ENCODE results near the gene NID2. TPM values are rescaled to one million over a fixed set of nuclear protein-coding genes. Genes with fewer than 3 reads are reported as not detected.
A peak's percentile ranks its signal among the peaks of the same experiment; 100 is the strongest.

Gene NID2
- total RNA-seq, 2 experiments from 2014 or later: 0.30 to 0.33 TPM

- POLR2A ChIA-PET: no interaction called here
- DNase-seq: no peak
- no peaks in the 10 kb centered on the region for H3K4me1 Mint-ChIP-seq
- no peak overlapping the region for H3K27ac Mint-ChIP-seq
- no peak overlapping the region for H3K4me3 Mint-ChIP-seq
- CTCF ChIA-PET: no interaction called here
- peaks cover 48% of the 10 kb centered on the region for H3K36me3 Mint-ChIP-seq (ENCODE audit: low read depth)
- no peaks in the 10 kb centered on the region for H3K27me3 Mint-ChIP-seq
- H3K9me3 Mint-ChIP-seq: no peaks in the 10 kb centered on the region
Observed at GRCh38 chr14:52010173-52010693, 58.6 kb downstream of the NID2 start.

GRCh38 chr14:52008136-52008535, 60.7 kb downstream of the NID2 start:
- POLR2A ChIA-PET: no interaction called here
- DNase-seq: no peak
- CTCF ChIA-PET: no interaction called here
- Mint-ChIP-seq H3K36me3 (ENCODE audit: low read depth) (peaks cover 63% of the 10 kb centered on the region), H3K9me3 (no peaks in the 10 kb centered on the region), H3K4me3 (no peak overlapping the region), H3K4me1 (no peaks in the 10 kb centered on the region), H3K27me3 (no peaks in the 10 kb centered on the region), H3K27ac (no peak overlapping the region)

- H3K4me3 Mint-ChIP-seq: no peak overlapping the region
- DNase-seq: no peak
- CTCF ChIA-PET: interaction anchor here (0.7 kb wide), 1 partner anchor 12 kb away, joined by 5 read pairs; no protein-coding TSS in a partner anchor
- H3K27me3 Mint-ChIP-seq: no peaks in the 10 kb centered on the region
- peaks cover 66% of the 10 kb centered on the region for H3K36me3 Mint-ChIP-seq (ENCODE audit: low read depth)
- H3K4me1 Mint-ChIP-seq: no peaks in the 10 kb centered on the region
- no peaks in the 10 kb centered on the region for H3K9me3 Mint-ChIP-seq
- POLR2A ChIA-PET: no interaction called here
- H3K27ac Mint-ChIP-seq: no peak overlapping the region
Observed at GRCh38 chr14:52007637-52008036, 61.2 kb downstream of the NID2 start.

GRCh38 chr14:52007211-52007610, 61.6 kb downstream of the NID2 start:
- H3K27me3 Mint-ChIP-seq: no peaks in the 10 kb centered on the region
- no peak overlapping the region for H3K4me3 Mint-ChIP-seq
- H3K9me3 Mint-ChIP-seq: no peaks in the 10 kb centered on the region
- no peak overlapping the region for H3K27ac Mint-ChIP-seq
- H3K36me3 Mint-ChIP-seq (ENCODE audit: low read depth): peaks cover 69% of the 10 kb centered on the region
- CTCF ChIA-PET: interaction anchor here (0.7 to 0.8 kb wide), 2 partner anchors 11 to 13 kb away, joined by 3 to 5 read pairs; no protein-coding TSS in a partner anchor
- no peaks in the 10 kb centered on the region for H3K4me1 Mint-ChIP-seq
- no peak for DNase-seq
- POLR2A ChIA-PET: no interaction called here

- Mint-ChIP-seq H3K27ac (no peak overlapping the region), H3K9me3 (no peaks in the 10 kb centered on the region), H3K36me3 (ENCODE audit: low read depth) (peaks cover 70% of the 10 kb centered on the region), H3K4me1 (no peaks in the 10 kb centered on the region), H3K4me3 (no peak overlapping the region), H3K27me3 (no peaks in the 10 kb centered on the region)
- CTCF ChIA-PET: interaction anchor here (0.8 kb wide), 1 partner anchor 10 kb away, joined by 3 read pairs; no protein-coding TSS in a partner anchor
- no peak for DNase-seq
- POLR2A ChIA-PET: no interaction called here
Observed at GRCh38 chr14:52006361-52006760, 62.5 kb downstream of the NID2 start.

GRCh38 chr14:52005625-52006024, 63.2 kb downstream of the NID2 start:
- no peak overlapping the region for H3K27ac Mint-ChIP-seq
- H3K4me3 Mint-ChIP-seq: no peak overlapping the region
- DNase-seq: no peak
- ChIA-PET POLR2A (no interaction called here), CTCF (no interaction called here)
- H3K4me1 Mint-ChIP-seq: no peaks in the 10 kb centered on the region
- no peaks in the 10 kb centered on the region for H3K27me3 Mint-ChIP-seq
- peaks cover 70% of the 10 kb centered on the region for H3K36me3 Mint-ChIP-seq (ENCODE audit: low read depth)
- H3K9me3 Mint-ChIP-seq: no peaks in the 10 kb centered on the region

- CTCF ChIA-PET: no interaction called here
- Mint-ChIP-seq H3K4me1 (no peaks in the 10 kb centered on the region), H3K27me3 (no peaks in the 10 kb centered on the region), H3K9me3 (no peaks in the 10 kb centered on the region), H3K27ac (no peak overlapping the region), H3K4me3 (no peak overlapping the region), H3K36me3 (ENCODE audit: low read depth) (peaks cover 69% of the 10 kb centered on the region)
- POLR2A ChIA-PET: no interaction called here
- no peak for DNase-seq
Observed at GRCh38 chr14:52003324-52003723, 65.5 kb downstream of the NID2 start.

- no peaks in the 10 kb centered on the region for H3K27me3 Mint-ChIP-seq
- no peak for DNase-seq
- peaks cover 63% of the 10 kb centered on the region for H3K36me3 Mint-ChIP-seq (ENCODE audit: low read depth)
- no peaks in the 10 kb centered on the region for H3K4me1 Mint-ChIP-seq
- CTCF ChIA-PET: no interaction called here
- H3K27ac Mint-ChIP-seq: no peak overlapping the region
- H3K4me3 Mint-ChIP-seq: no peak overlapping the region
- POLR2A ChIA-PET: no interaction called here
- H3K9me3 Mint-ChIP-seq: no peaks in the 10 kb centered on the region
Observed at GRCh38 chr14:52002542-52002941, 66.3 kb downstream of the NID2 start.

- ChIA-PET CTCF (no interaction called here), POLR2A (no interaction called here)
- Mint-ChIP-seq H3K36me3 (ENCODE audit: low read depth) (peaks cover 60% of the 10 kb centered on the region), H3K4me1 (peaks cover 7% of the 10 kb centered on the region), H3K27ac (no peak overlapping the region), H3K4me3 (no peak overlapping the region), H3K9me3 (no peaks in the 10 kb centered on the region), H3K27me3 (no peaks in the 10 kb centered on the region)
- DNase-seq: no peak
Observed at GRCh38 chr14:52000696-52001095, 68.2 kb downstream of the NID2 start.

GRCh38 chr14:52000019-52000582, 68.8 kb downstream of the NID2 start:
- peaks cover 58% of the 10 kb centered on the region for H3K36me3 Mint-ChIP-seq (ENCODE audit: low read depth)
- no peaks in the 10 kb centered on the region for H3K9me3 Mint-ChIP-seq
- no peaks in the 10 kb centered on the region for H3K27me3 Mint-ChIP-seq
- CTCF ChIA-PET: no interaction called here
- H3K4me3 Mint-ChIP-seq: no peak overlapping the region
- no peak overlapping the region for H3K27ac Mint-ChIP-seq
- POLR2A ChIA-PET: no interaction called here
- H3K4me1 Mint-ChIP-seq: peaks cover 9% of the 10 kb centered on the region
- no peak for DNase-seq

GRCh38 chr14:51999084-51999483, 69.8 kb downstream of the NID2 start:
- no peaks in the 10 kb centered on the region for H3K27me3 Mint-ChIP-seq
- H3K4me3 Mint-ChIP-seq: no peak overlapping the region
- CTCF ChIA-PET: no interaction called here
- POLR2A ChIA-PET: no interaction called here
- peaks cover 58% of the 10 kb centered on the region for H3K36me3 Mint-ChIP-seq (ENCODE audit: low read depth)
- H3K4me1 Mint-ChIP-seq: peaks cover 14% of the 10 kb centered on the region
- no peak overlapping the region for H3K27ac Mint-ChIP-seq
- no peaks in the 10 kb centered on the region for H3K9me3 Mint-ChIP-seq
- no peak for DNase-seq

- Mint-ChIP-seq H3K27ac (no peak overlapping the region), H3K4me3 (no peak overlapping the region), H3K27me3 (no peaks in the 10 kb centered on the region), H3K4me1 (peaks cover 20% of the 10 kb centered on the region), H3K36me3 (ENCODE audit: low read depth) (peaks cover 60% of the 10 kb centered on the region), H3K9me3 (no peaks in the 10 kb centered on the region)
- no peak for DNase-seq
- ChIA-PET CTCF (no interaction called here), POLR2A (no interaction called here)
Observed at GRCh38 chr14:51998348-51998747, 70.5 kb downstream of the NID2 start.

- Mint-ChIP-seq H3K9me3 (no peaks in the 10 kb centered on the region), H3K4me3 (no peak overlapping the region)
- POLR2A ChIA-PET: no interaction called here
Observed at GRCh38 chr14:51996148-51996746, 72.6 kb downstream of the NID2 start.

More at GRCh38 chr14:51996148-51996746, 72.6 kb downstream of the NID2 start:
- DNase-seq: peak; percentile 53
- Mint-ChIP-seq H3K36me3 (ENCODE audit: low read depth) (peaks cover 55% of the 10 kb centered on the region), H3K4me1 (peaks cover 34% of the 10 kb centered on the region), H3K27ac (no peak overlapping the region), H3K27me3 (no peaks in the 10 kb centered on the region)
- CTCF ChIA-PET: interaction anchor here (0.5 to 1.5 kb wide), 3 partner anchors 11 to 61 kb away, joined by 3 to 7 read pairs (median 3); no protein-coding TSS in a partner anchor

Measured in activated CD4-positive, alpha-beta T cell treated with anti-CD3 and anti-CD28 coated beads, Interleukin-2, amount 10 ng/mL, durations not matched to agents 7 days and 5 days (primary cell).